ENCODE results near the gene TMEM131L.
"Not testable (repeated sequence)": the region's sequence is repeated elsewhere in the genome, so short reads cannot be mapped to it uniquely, and the experiment has no call there.

TMEM131L gene

GRCh38 chr4:153468587-153468986 is 2.4 kb downstream of the TMEM131L start:
- no peak for DNase-seq (ENCODE audit: low read depth, low spot score)
- no peak for TF ChIP-seq CTCF (IDR thresholded peaks at IDR 0.05; ENCODE audit: low read depth, low read length)
- H3K4me3 ChIP-seq (ENCODE audit: low read depth, low read length) = no peak overlapping the region
- in situ Hi-C loops (cut with HindIII; ENCODE audit: low sequenced_read_pairs) = no loop called here

- in situ Hi-C loops (cut with HindIII; ENCODE audit: low sequenced_read_pairs) = no loop called here
- H3K4me3 ChIP-seq (ENCODE audit: low read depth, low read length) = no peak overlapping the region
- no peak for DNase-seq (ENCODE audit: low read depth, low spot score)
Measured at GRCh38 chr4:153469031-153469430, 2.9 kb downstream of the TMEM131L start.

GRCh38 chr4:153471071-153471697 is 5.0 kb downstream of the TMEM131L start:
- in situ Hi-C loops (cut with HindIII; ENCODE audit: low sequenced_read_pairs); DNase-seq (ENCODE audit: low read depth, low spot score); H3K4me3 ChIP-seq (ENCODE audit: low read depth, low read length): not testable (repeated sequence)

More at GRCh38 chr4:153469031-153469430, 2.9 kb downstream of the TMEM131L start:
- TF ChIP-seq CTCF (IDR thresholded peaks at IDR 0.05; ENCODE audit: low read depth, low read length) = no peak

GRCh38 chr4:153471698-153472093 is 5.5 kb downstream of the TMEM131L start:
- in situ Hi-C loops (cut with HindIII; ENCODE audit: low sequenced_read_pairs) = no loop called here
- H3K4me3 ChIP-seq (ENCODE audit: low read depth, low read length) = no peak overlapping the region
- TF ChIP-seq CTCF (IDR thresholded peaks at IDR 0.05; ENCODE audit: low read depth, low read length) = no peak
- no peak for DNase-seq (ENCODE audit: low read depth, low spot score)

GRCh38 chr4:153472122-153473037 is 6.2 kb downstream of the TMEM131L start:
- no peak for DNase-seq (ENCODE audit: low read depth, low spot score)
- in situ Hi-C loops (cut with HindIII; ENCODE audit: low sequenced_read_pairs) = no loop called here
- no peak for TF ChIP-seq CTCF (IDR thresholded peaks at IDR 0.05; ENCODE audit: low read depth, low read length)
- no peak overlapping the region for H3K4me3 ChIP-seq (ENCODE audit: low read depth, low read length)

- no peak for DNase-seq (ENCODE audit: low read depth, low spot score)
- no peak for TF ChIP-seq CTCF (IDR thresholded peaks at IDR 0.05; ENCODE audit: low read depth, low read length)
- in situ Hi-C loops (cut with HindIII; ENCODE audit: low sequenced_read_pairs) = no loop called here
- H3K4me3 ChIP-seq (ENCODE audit: low read depth, low read length) = no peak overlapping the region
Measured at GRCh38 chr4:153474251-153474650, 8.1 kb downstream of the TMEM131L start.
